KG1 (cell line): ENCODE data around the gene SMIM9.

Experiments
- DNase-seq: peaks from one replicate; lab custom pipeline; 2025; lab: John Stamatoyannopoulos, UW

Gene SMIM9

GRCh38 chrX:154780968-154781367, 53.5 kb downstream of the SMIM9 start:
- DNase-seq, result no peak

- DNase-seq, result no peak
Measured at GRCh38 chrX:154779261-154779660, 55.2 kb downstream of the SMIM9 start.

GRCh38 chrX:154776753-154777152, 57.7 kb downstream of the SMIM9 start:
- no peak for DNase-seq

GRCh38 chrX:154775419-154776349, 58.8 kb downstream of the SMIM9 start:
- DNase-seq, result no peak

- no peak for DNase-seq
Measured at GRCh38 chrX:154774622-154775021, 59.8 kb downstream of the SMIM9 start.
